RWPE2 (cell line): ENCODE data around the gene BABAM2.

Source experiments
- ATAC-seq: fragments of 200-7000 bp; cut with Tn5 transposase; 3 replicates; pipeline ENCODE4 v1.9.1; 2021; ENCODE audit warnings: low read depth
- DNase-seq: peaks from one replicate; pipeline ENCODE4 v3.0.0-alpha.2; 2020; ENCODE audit warnings: low spot score
- H3K27ac ChIP-seq: fragments of 450-650 bp; 2 replicates; pipeline ENCODE4 v1.5.1; 2017; ENCODE audit warnings: mild to moderate bottlenecking; ENCODE audit not compliant: poor library complexity, severe bottlenecking
- H3K27me3 ChIP-seq: fragments of 250-450 bp; sonication (Bioruptor Pico); 2 replicates; pipeline ENCODE4 v1.5.1; 2021; ENCODE audit warnings: mild to moderate bottlenecking, moderate library complexity; ENCODE audit not compliant: insufficient read depth, poor library complexity, severe bottlenecking
- H3K36me3 ChIP-seq: fragments of 250-450 bp; sonication (Bioruptor Pico); 2 replicates; pipeline ENCODE4 v1.5.1; 2020; ENCODE audit warnings: low read depth, mild to moderate bottlenecking, moderate library complexity
- H3K4me1 ChIP-seq: fragments of 250-450 bp; sonication (Bioruptor Pico); 2 replicates; pipeline ENCODE4 v1.5.1; 2021; ENCODE audit warnings: mild to moderate bottlenecking, moderate library complexity; ENCODE audit not compliant: insufficient read depth, poor library complexity, severe bottlenecking
- H3K4me3 ChIP-seq: fragments of 250-450 bp; sonication (Bioruptor Pico); 2 replicates; pipeline ENCODE4 v1.5.1; 2021; ENCODE audit warnings: mild to moderate bottlenecking, moderate library complexity; ENCODE audit not compliant: severe bottlenecking
- H3K9me3 ChIP-seq: fragments of 250-450 bp; sonication (Bioruptor Pico); 2 replicates; pipeline ENCODE4 v1.5.1; 2021; ENCODE audit warnings: mild to moderate bottlenecking, moderate library complexity; ENCODE audit not compliant: severe bottlenecking
- TF ChIP-seq, protein P1 (sequence below): fragments of 450-650 bp; IDR thresholded peaks from one replicate; pipeline ENCODE4 v1.5.1; 2017; ENCODE audit warnings: mild to moderate bottlenecking, moderate library complexity; ENCODE audit not compliant: poor library complexity, severe bottlenecking

The BABAM2 gene

DNA sequence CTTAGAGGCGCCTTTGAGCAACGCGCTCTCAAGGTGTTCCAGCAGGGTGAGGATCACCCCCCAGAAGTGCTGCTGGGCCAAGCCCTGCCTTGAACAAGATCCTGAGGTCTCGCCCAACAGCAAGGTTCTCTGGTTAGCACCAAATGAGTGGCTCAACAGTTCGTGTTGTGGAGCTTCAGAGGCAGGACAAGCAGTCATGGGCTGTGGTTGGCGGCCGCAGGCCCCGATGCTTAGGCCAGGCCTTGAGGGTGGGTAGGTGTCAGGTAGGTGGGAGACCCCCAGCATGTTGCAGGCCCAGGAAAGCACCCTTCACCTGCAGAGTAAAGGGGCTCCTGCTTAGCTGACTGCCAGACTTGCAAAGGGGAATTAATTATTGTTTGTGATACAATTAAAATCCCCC, 431.9 kb downstream of the BABAM2 start:
- no peaks in the 10 kb centered on the region for H3K9me3 ChIP-seq

GRCh38 chr2:28322981-28323396, 432.5 kb downstream of the BABAM2 start:
- ATAC-seq (no peak), DNase-seq (no peak)
- H3K4me3 ChIP-seq, result no peak overlapping the region

More for the DNA sequence above, 431.9 kb downstream of the BABAM2 start:
- Histone ChIP-seq H3K4me1 (no peaks in the 10 kb centered on the region), H3K27me3 (no peaks in the 10 kb centered on the region), H3K4me3 (no peak overlapping the region), H3K36me3 (no peaks in the 10 kb centered on the region), H3K27ac (no peak overlapping the region)
- DNase-seq, result no peak
- TF ChIP-seq, protein P1, sequence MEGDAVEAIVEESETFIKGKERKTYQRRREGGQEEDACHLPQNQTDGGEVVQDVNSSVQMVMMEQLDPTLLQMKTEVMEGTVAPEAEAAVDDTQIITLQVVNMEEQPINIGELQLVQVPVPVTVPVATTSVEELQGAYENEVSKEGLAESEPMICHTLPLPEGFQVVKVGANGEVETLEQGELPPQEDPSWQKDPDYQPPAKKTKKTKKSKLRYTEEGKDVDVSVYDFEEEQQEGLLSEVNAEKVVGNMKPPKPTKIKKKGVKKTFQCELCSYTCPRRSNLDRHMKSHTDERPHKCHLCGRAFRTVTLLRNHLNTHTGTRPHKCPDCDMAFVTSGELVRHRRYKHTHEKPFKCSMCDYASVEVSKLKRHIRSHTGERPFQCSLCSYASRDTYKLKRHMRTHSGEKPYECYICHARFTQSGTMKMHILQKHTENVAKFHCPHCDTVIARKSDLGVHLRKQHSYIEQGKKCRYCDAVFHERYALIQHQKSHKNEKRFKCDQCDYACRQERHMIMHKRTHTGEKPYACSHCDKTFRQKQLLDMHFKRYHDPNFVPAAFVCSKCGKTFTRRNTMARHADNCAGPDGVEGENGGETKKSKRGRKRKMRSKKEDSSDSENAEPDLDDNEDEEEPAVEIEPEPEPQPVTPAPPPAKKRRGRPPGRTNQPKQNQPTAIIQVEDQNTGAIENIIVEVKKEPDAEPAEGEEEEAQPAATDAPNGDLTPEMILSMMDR, result no peak
- ATAC-seq, result no peak

DNA sequence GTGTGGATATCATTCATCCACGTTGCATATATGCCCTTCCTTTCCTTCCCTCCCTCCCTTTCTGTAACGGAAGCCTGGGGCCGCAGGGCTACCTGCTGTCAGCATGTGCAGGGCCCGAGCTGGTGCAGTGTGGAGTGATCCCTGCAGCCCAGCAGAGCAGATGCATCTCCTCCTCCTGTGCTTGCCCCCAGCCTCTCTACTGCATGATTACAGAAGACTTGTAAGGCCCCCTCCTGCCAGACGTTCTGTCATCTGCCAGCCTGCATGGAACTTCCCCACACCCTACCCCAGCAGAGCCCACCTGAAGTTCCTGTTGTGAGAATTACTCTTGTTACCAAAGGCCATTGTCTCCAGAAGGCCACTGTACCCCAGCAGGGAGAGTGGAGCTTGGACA, 434.6 kb downstream of the BABAM2 start:
- no peaks in the 10 kb centered on the region for H3K4me1 ChIP-seq
- no peak for DNase-seq
- no peak overlapping the region for H3K27ac ChIP-seq

More at GRCh38 chr2:28322981-28323396, 432.5 kb downstream of the BABAM2 start:
- TF ChIP-seq, protein P1, result no peak
- no peaks in the 10 kb centered on the region for H3K9me3 ChIP-seq
- no peaks in the 10 kb centered on the region for H3K4me1 ChIP-seq
- H3K27ac ChIP-seq, result no peak overlapping the region
- H3K27me3 ChIP-seq, result no peaks in the 10 kb centered on the region
- H3K36me3 ChIP-seq, result no peaks in the 10 kb centered on the region

DNA sequence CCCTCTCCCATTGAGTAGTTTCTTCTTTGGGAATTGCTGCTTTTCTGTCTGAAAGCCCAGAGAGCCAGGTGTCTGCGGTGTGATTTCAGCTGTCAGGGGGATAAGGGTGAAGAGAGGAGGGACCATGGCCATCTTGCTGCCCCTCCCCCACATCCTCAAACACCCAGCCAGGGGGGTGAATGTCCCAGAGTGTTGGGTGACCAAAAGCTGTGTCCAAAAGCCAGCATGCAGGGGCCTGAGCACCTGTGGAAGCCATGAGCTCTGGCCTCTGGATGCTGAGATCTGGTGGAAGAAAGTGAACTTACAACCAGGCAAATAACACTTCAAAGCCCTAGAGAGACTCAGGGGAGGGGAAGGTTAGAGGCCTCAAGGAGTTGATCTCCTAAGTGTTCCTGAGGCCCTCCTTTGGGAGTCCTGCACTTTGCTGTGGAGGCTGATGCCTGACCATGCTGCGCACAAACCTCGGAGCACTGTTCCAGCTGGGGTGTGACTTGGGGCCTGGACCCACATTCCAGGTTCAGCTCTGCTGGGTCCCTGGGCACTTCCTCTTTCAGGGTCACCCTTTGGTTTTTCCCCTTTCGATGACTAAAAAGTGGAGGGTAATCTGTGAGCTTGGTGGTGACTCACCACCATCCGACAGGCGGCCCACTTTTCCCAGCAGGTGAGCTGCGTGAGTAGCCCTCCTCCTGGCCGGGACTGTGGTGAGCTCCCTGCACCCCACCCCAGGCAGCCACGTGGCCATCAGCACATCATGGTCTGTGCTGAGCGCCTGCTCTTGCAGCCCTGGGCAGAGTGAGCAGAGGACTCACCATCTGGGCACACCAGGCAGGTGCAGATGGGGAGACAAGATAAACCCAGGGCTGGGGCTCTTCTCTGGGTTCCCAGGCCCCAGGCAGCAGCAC, 435.3 kb downstream of the BABAM2 start:
- Histone ChIP-seq H3K27me3 (no peaks in the 10 kb centered on the region), H3K4me1 (no peaks in the 10 kb centered on the region), H3K9me3 (no peaks in the 10 kb centered on the region), H3K4me3 (no peak overlapping the region), H3K27ac (no peak overlapping the region), H3K36me3 (no peaks in the 10 kb centered on the region)
- no peak for DNase-seq
- TF ChIP-seq, protein P1, result no peak
- ATAC-seq, result peak; percentile 62; the same call in 2 of the 3 replicates

More for the DNA sequence above, 434.6 kb downstream of the BABAM2 start:
- TF ChIP-seq, protein P1, result no peak
- ATAC-seq, result no peak
- Histone ChIP-seq H3K4me3 (no peak overlapping the region), H3K27me3 (no peaks in the 10 kb centered on the region), H3K36me3 (no peaks in the 10 kb centered on the region), H3K9me3 (no peaks in the 10 kb centered on the region)

- H3K4me3 ChIP-seq, result no peak overlapping the region
- no peak for ATAC-seq
- DNase-seq, result no peak
- H3K4me1 ChIP-seq, result no peaks in the 10 kb centered on the region
- H3K36me3 ChIP-seq, result no peaks in the 10 kb centered on the region
- H3K27me3 ChIP-seq, result no peaks in the 10 kb centered on the region
- no peak overlapping the region for H3K27ac ChIP-seq
- H3K9me3 ChIP-seq, result no peaks in the 10 kb centered on the region
- TF ChIP-seq, protein P1, result no peak
Observed at GRCh38 chr2:28326469-28326805, 435.9 kb downstream of the BABAM2 start.
